ENCODE measurements around the gene MCM10. TPM values are rescaled to one million over a fixed set of nuclear protein-coding genes. Genes with fewer than 3 reads are reported as not detected.
"Not testable (repeated sequence)": the region's sequence is repeated elsewhere in the genome, so short reads cannot be mapped to it uniquely, and the experiment has no call there.

The MCM10 gene
- total RNA-seq, 1 donor from 2014 or later: 2.4 TPM

DNA sequence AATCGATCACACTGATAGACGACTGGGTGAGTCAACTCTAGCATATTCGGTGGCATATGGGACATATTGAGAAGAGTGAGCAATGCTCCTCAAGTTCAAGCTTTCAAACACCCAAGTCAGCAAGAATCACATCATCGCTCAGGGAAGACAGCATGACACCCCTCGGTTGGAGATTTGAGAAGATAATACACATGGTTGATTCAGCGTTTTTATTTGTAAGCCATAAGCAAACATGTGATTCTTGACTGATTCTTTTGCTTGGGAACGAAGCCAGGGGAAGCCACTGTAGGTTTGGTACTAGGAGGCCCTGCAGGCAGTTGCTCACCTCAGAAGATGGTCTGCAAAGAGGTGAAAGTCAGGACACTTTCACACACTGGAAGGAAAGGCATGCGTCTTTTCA is 60.2 kb downstream of the MCM10 start:
- no peak for DNase-seq (ENCODE audit: low read depth in 2 of 2)

DNA sequence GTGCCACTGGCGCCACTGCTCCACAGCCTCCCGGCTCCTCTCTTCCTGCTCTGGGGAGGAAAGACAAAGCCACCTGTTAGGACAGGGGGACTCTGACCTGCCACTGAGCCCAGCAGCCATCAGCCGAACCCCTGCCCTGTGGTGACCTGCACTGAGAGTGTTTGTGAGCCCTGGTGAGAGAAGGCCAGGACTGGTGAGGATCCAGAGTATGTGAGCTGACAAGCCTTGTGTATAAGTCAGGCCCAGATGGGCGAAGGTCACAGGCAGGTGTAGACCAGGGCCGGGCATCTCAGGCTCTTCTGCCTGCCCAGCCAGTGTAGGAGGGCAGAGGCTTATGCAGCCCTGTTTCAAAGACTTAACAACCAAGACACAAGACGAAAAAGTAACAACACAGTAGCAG is 60.8 kb downstream of the MCM10 start:
- DNase-seq (ENCODE audit: low read depth in 2 of 2): no peak

DNA sequence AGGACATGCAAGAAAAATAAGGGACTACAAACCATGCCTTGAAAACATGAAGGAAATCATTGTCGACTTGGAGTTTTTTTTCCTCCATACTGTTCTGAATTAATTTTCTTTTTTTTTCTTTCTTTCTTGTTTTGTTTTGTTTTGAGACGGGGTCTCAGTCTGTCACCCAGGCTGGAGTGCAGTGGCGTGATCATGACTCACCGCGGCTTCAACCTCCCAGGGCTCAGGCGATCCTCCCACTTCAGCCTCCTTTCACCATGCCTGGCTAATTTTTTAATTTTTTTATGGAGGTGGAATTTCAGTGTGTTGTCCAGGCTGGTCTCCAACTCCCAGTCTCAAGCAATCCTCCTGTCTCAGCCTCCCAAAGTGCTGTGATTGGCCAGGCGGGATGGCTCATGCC is 61.2 kb downstream of the MCM10 start:
- no peak for DNase-seq (ENCODE audit: low read depth in 2 of 2)

DNA sequence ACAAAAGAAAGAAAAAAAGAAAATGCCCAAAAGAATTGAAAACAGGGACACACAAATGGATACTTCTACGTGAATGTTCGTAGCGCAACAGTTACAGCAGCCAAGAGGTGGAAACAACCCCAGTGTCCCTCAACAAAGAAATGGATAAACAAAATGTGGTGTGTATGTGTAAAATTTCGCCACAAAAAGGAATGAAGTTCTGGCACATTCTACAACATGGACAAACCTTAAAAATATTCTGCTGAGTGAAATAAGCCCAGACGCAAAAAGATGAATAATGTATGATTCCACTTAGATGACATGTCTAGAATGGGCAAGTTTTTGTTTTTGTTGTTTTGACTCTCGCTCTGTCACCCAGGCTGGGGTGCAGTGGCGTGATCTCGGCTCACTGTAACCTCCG is 61.9 kb downstream of the MCM10 start:
- no peak for DNase-seq (ENCODE audit: low read depth in 2 of 2)

DNA sequence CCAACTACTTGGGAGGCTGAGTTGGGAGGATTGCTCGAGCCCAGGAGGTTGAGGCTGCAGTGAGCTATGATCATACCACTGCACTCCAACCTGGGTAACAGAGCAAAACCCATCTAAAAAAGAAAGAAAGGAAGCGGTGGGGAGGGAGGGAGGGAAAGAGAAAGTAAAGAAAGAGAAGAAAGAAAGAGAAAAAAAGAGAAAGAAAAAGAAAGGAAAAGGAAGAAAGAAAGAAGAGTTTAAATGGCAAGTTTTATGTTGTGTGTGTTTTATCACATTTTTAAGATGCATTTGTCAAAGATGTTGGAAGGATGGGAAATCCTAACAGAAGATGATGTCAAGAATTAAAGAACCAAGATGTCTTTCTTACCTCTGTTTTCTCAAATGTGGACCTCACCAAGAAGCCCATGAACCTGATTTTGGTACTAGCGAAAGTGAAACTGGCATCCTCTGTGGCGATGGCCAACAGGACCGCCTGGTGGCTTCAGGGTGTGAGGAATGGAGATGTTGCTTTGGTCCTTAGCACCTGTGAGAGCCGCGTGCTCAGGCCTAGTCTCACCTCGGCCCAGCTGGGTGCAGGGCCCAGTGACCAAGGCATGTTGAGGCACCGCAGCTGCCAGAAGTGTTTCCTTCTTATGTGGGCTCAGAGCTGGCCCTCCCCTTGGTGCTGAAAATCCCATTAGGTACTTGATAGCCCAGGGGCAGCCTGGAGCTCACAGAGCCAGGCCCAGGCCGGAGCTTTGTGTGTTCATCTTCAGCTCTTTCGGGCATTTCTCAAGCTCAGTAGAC is 63.0 kb downstream of the MCM10 start:
- no peak for DNase-seq (ENCODE audit: low read depth in 2 of 2)

DNA sequence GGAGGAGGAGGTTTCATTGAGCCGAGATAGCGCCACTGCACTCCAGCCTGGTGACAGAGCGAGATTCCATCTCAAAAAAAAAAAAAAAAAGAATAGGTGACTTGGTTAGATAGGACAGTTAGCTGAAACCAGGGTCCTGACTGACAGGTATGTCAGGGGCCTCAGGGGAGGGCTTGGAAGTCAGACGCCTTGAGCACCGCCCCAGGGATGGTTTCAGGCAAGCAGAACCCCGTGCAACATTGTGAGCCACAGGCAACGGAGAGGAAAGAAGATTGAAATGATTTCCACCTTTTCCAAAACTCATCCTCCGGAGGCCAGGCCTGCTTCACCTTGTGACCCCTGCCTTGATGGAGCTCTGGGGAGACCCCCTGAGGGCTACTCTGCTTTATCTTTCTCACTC is 64.2 kb downstream of the MCM10 start:
- no peak for DNase-seq (ENCODE audit: low read depth in 2 of 2)

- no peak for DNase-seq (ENCODE audit: low read depth in 2 of 2)
Observed at GRCh38 chr10:13227031-13227430, 65.7 kb downstream of the MCM10 start.

DNA sequence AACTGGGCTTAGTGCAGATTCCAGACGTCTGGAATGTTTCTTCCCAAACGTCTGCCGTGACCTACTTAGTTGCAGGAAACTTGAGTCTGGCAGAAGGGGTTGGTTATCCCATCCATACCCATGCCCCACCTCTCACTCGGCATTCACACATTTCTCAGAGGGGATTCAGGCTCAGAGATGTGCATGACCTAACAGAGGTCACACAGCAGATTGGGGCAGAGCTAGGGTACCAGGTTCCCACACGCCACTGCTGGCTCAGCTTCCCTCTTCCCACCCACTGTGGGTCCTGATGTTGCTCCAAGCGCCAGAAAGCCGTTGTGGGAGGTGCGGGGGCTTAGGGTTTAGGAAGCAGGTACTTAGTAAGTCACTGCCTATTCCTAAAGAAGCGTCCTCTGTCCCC is 69.8 kb downstream of the MCM10 start:
- DNase-seq (ENCODE audit: low read depth in 2 of 2): no peak

DNA sequence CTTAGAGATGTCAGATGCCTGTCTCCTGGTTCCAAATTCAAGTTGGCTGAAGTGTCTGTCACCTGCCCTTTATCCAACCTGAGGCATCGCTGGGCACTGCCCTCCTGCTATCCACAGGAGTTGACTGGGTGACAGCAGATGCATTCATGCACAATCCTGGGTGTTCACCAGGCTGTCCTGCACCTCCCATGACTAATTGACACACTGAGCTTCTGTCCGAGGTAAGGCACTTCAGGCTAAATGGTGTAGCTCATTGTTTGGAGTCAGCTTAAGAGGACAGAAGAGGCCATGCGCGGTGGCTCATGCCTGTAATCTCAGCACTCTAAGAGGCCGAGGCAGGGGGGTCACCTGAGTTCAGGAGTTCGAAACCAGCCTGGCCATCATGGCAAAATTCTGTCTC is 70.5 kb downstream of the MCM10 start:
- DNase-seq (ENCODE audit: low read depth in 2 of 2): no peak

DNA sequence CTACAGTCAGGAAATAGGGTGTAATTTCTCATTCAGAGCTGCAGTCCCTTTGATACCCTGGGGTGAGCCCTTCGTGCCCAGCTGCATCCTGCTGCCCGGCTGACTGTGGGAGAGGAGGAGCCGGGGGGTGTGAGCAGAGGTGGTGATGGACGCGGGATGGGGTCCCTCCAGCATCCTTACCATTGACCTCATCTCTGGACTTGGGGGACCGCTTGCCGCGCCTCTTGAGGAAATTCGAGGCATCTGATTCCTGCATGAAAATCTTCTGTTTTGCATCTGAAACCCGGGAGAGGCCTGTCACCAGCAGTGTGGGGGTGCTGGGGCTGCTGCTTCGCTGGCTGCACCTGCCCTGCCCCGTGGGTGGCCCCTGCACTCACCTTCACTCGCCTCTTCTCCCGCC is 72.0 kb downstream of the MCM10 start:
- DNase-seq (ENCODE audit: low read depth in 2 of 2): no peak

GRCh38 chr10:13234172-13234571 is 72.8 kb downstream of the MCM10 start, which contains the start of gene UCMA:
TSS of gene UCMA (minus strand) at chr10:13234374. CDS start at chr10:13234258, 116 bp downstream.
- no peak for DNase-seq (ENCODE audit: low read depth in 2 of 2)

GRCh38 chr10:13234736-13235135 is 73.4 kb downstream of the MCM10 start:
- not testable (repeated sequence) for DNase-seq (ENCODE audit: low read depth in 2 of 2)

- no peak for DNase-seq (ENCODE audit: low read depth in 2 of 2)
Observed at GRCh38 chr10:13236638-13237037, 75.3 kb downstream of the MCM10 start.

DNA sequence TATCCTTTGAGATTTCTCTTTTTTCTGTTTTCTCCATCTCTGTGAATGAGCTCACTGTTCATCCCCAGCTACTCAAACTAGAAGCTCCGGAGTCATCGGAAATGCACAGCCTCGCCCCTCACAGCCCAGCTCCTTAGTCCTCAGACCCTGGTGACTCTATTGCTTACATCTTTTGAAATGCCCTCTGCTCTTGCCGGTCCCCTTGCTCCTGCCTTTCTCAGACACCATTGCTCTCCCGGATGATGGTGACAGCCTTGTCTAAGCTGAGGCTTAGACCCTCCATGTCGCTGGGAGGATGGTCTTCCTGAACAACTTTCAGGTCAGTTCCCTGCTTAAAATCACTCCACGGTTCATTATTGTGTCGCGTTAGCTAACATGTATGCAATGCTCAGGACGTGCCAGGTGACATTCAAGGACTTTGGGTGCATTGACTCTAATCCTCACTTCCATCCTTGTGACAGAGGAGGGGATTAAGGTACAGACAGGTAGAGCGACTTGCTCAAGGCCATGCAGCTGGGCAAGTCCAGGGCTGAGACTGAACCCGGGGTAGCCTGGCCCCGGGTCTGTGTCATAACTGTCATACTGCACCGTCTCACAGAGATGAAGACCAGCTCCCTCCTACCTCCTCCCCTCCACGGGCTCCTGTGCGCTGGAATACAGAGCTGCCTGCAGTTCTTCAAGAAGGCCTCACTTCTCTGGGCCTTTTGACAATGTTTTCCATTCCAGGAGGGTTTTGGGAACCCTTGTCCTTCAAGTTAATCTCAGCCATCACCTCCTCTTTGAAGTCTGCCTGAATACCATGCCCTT is 77.1 kb downstream of the MCM10 start:
- DNase-seq (ENCODE audit: low read depth in 2 of 2): no peak

- DNase-seq (ENCODE audit: low read depth in 2 of 2): no peak
Observed at GRCh38 chr10:13239923-13240322, 78.6 kb downstream of the MCM10 start.

DNA sequence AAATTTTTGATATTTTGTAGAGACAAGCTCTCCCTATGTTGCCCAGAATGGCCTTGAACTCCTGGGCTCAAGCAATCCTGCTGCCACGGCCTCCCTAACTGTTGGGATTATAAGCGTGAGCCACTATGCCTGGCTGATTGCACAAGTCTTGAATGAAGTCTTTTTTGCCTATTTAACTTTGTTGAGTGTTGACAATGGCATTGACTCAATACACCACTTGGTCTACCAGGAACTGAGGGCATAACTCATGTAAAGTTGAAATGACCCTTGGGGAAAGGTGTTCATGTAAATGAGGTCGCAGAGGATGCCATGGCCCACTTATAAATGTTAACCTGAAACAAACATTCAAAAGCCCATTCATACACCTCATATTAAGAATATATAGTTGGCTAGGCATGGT is 80.3 kb downstream of the MCM10 start:
- DNase-seq (ENCODE audit: low read depth in 2 of 2): no peak

- not testable (repeated sequence) for DNase-seq (ENCODE audit: low read depth in 2 of 2)
Observed at GRCh38 chr10:13242260-13242659, 80.9 kb downstream of the MCM10 start.

DNA sequence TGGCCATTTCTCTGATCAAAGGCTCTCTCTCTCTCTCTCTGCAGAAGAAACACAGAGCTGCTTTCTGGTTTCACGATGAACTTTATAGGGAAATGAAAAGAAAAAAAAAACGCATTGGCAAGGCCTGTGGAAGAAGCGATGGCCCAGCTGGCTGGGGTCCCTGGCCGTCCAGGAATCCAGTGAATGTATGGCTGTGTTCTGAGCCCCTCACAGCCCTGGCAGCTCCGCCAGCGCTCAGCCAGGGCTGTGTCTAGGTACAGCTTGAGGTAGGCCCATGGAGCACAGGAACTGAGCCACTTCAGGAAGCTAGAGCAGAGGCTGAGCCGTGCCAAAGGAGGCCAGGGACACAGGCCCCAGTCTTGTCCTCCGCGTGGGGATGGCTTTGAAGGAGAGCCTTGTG is 85.9 kb downstream of the MCM10 start:
- no peak for DNase-seq (ENCODE audit: low read depth in 2 of 2)

GRCh38 chr10:13247784-13248183 is 86.4 kb downstream of the MCM10 start:
- no peak for DNase-seq (ENCODE audit: low read depth in 2 of 2)

GRCh38 chr10:13253726-13254125 is 92.4 kb downstream of the MCM10 start:
- no peak for DNase-seq (ENCODE audit: low read depth in 2 of 2)

DNA sequence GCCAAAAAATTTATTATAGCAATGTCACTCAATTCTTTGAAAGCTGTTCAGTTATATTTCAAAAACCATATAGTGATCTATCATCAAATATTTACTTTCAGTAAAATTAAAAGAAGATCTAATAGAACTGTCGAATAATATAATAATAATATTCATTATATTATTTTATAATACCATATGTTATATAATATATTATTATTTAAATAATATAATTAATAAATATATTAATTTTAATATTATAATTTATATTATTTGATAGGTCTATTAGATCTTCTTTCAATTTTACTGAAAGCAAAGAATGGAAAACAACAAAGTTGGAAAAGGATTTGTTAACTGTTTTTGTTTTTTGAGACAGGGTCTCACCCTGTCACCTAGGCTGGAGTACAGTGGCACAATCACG is 95.3 kb downstream of the MCM10 start:
- DNase-seq (ENCODE audit: low read depth in 2 of 2): no peak

DNA sequence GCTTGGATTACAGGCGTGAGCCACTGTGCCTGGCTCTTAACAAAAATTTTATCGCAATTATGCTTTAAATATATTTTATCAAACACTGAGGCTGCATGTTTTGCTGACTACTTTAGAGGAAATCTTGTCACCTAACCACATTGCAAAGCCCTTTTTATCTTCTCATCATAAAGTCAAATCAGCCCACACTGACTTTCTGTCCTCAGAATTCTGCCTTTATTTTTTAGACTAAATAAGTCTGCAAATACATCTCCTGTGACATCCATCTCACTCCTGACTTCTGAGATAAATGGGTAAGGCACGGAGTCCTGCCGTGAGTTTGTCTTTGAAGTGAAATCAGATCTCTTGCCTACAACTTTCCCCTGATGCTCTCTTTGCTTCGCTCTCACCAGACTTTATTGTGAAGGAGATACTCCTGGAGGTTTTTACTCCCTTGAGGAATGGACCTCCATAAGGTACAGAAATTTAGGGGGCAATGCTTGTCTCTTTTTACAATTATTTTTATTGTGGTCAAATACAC is 96.3 kb downstream of the MCM10 start:
- no peak for DNase-seq (ENCODE audit: low read depth in 2 of 2)

Data from lung microvascular endothelial cell (primary cell).